Liver (tissue), 9 donors: ENCODE measurements around the gene UACA. TPM values are rescaled to one million over a fixed set of nuclear protein-coding genes. Genes with fewer than 3 reads are reported as not detected.

ENCODE experiments used
- DNase-seq: peaks from one replicate; pipeline ENCODE4 v3.0.0-alpha.2; 2017; ENCODE audit warnings: low spot score
- H3K27ac ChIP-seq, 2 donors: one replicate each; pipeline ENCODE4 v1.7.0; 2013; ENCODE audit warnings: inconsistent platforms in 2 of 2, low read length in 2 of 2, control low read depth in 1 of 2, low read depth in 1 of 2, mild to moderate bottlenecking in 1 of 2
- H3K27me3 ChIP-seq, 4 donors: one replicate each; pipeline versions ENCODE4 v1.6.1 to v1.7.0; 2013; ENCODE audit warnings: low read length in 3 of 4, inconsistent platforms in 1 of 4, mild to moderate bottlenecking in 1 of 4, moderate library complexity in 1 of 4; ENCODE audit not compliant: control insufficient read depth in 4 of 4, insufficient read depth in 4 of 4
- H3K36me3 ChIP-seq, 4 donors: one replicate each; pipeline versions ENCODE4 v1.6.1 to v1.7.0; 2013; ENCODE audit warnings: low read length in 3 of 4, mild to moderate bottlenecking in 3 of 4, low read depth in 1 of 4, moderate library complexity in 1 of 4; ENCODE audit not compliant: control insufficient read depth in 4 of 4, insufficient read depth in 3 of 4
- H3K4me1 ChIP-seq, 4 donors: one replicate each; pipeline versions ENCODE4 v1.6.1 to v1.7.0; 2013; ENCODE audit warnings: low read length in 3 of 4, mild to moderate bottlenecking in 3 of 4, moderate library complexity in 1 of 4; ENCODE audit not compliant: control insufficient read depth in 4 of 4, insufficient read depth in 4 of 4
- H3K4me3 ChIP-seq, 3 donors: one replicate each; pipeline versions ENCODE4 v1.6.1 to v1.7.0; 2013; ENCODE audit warnings: low read length in 3 of 3, control low read depth in 1 of 3, low read depth in 1 of 3, mild to moderate bottlenecking in 1 of 3
- H3K9ac ChIP-seq, 2 donors: one replicate each; pipeline ENCODE4 v1.7.0; 2013; ENCODE audit warnings: low read length in 2 of 2, mild to moderate bottlenecking in 2 of 2, moderate library complexity in 2 of 2, control low read depth in 1 of 2, low read depth in 1 of 2
- H3K9me3 ChIP-seq, 4 donors: one replicate each; pipeline versions ENCODE4 v1.6.1 to v1.7.0; 2013; ENCODE audit warnings: low read length in 3 of 4; ENCODE audit not compliant: control insufficient read depth in 4 of 4
- EGR1 ChIP-seq, 2 donors: IDR thresholded peaks; 2 replicates each; pipeline ENCODE4 v1.6.1; 2016 to 2018; ENCODE audit warnings: antibody characterized with exemption in 2 of 2, low read depth in 2 of 2
- FOXA1 ChIP-seq: IDR thresholded peaks from 2 replicates; pipeline ENCODE4 v1.6.1; 2016; ENCODE audit warnings: antibody characterized with exemption
- FOXA2 ChIP-seq: IDR thresholded peaks from 2 replicates; pipeline ENCODE4 v1.6.1; 2016; ENCODE audit warnings: antibody characterized with exemption
- HNF4A ChIP-seq, 2 donors: conservative IDR thresholded peaks; 2 replicates each; pipeline ENCODE4 v1.6.1; 2016; ENCODE audit warnings: antibody characterized with exemption in 2 of 2, mild to moderate bottlenecking in 2 of 2
- HNF4G ChIP-seq: IDR thresholded peaks from 2 replicates; pipeline ENCODE4 v1.6.1; 2016; ENCODE audit warnings: antibody characterized with exemption
- JUND ChIP-seq, 2 donors: IDR thresholded peaks; 2 replicates each; pipeline ENCODE4 v1.6.1; 2016; ENCODE audit warnings: antibody characterized with exemption in 2 of 2
- NR2F2 ChIP-seq: IDR thresholded peaks from 2 replicates; pipeline ENCODE4 v1.6.1; 2016; ENCODE audit warnings: antibody characterized with exemption
- RAD21 ChIP-seq, 2 donors: IDR thresholded peaks; 2 replicates each; pipeline ENCODE4 v1.6.1; 2016; ENCODE audit warnings: antibody characterized with exemption in 2 of 2, mild to moderate bottlenecking in 2 of 2
- RXRA ChIP-seq, 2 donors: IDR thresholded peaks; 2 replicates each; pipeline ENCODE4 v1.6.1; 2017 to 2018; ENCODE audit warnings: antibody characterized with exemption in 2 of 2, mild to moderate bottlenecking in 1 of 2
- TAF1 ChIP-seq: conservative IDR thresholded peaks from 2 replicates; pipeline ENCODE4 v1.6.1; 2016; ENCODE audit warnings: antibody characterized with exemption, mild to moderate bottlenecking
- YY1 ChIP-seq: IDR thresholded peaks from 2 replicates; pipeline ENCODE4 v1.6.1; 2016; ENCODE audit warnings: antibody characterized with exemption, mild to moderate bottlenecking
- WGBS: extraction: QIAGEN DNeasy Blood & Tissue Kit; methylation state at CpG from one replicate; pipeline ENCODE4 v1.1.7; 2013; 5-methylcytosine and 5-hydroxymethylcytosine counted together
- polyA plus RNA-seq, 2 donors: library from polyadenylated mRNA; stranded (reverse) in 1 of 2; unstranded in 1 of 2; fragments of 200-250 nt in 1 of 2; fragments of >200 nt in 1 of 2; fragmentation: Nextera tagmentation in 1 of 2; extraction: Ambion mirVana in 1 of 2; gene quantifications; one replicate each; pipeline versions ENCODE4 v1.2.1 to v1.2.3, GENCODE V29; 2013 to 2015
- total RNA-seq, 2 donors: library from RNA; depleted of rRNA; stranded (reverse); fragments of >200 nt; gene quantifications; one replicate each; pipeline ENCODE4 v1.2.3, GENCODE V29; 2014
- TF ChIP-seq, protein P1 (sequence below): IDR thresholded peaks from 2 replicates; pipeline ENCODE4 v1.6.1; 2016; ENCODE audit warnings: antibody characterized with exemption
- TF ChIP-seq, protein P2 (sequence below): IDR thresholded peaks from 2 replicates; pipeline ENCODE4 v1.6.1; 2016; ENCODE audit warnings: antibody characterized with exemption, mild to moderate bottlenecking
- TF ChIP-seq, protein P3 (sequence below): IDR thresholded peaks from 2 replicates; pipeline ENCODE4 v1.6.1; 2016; ENCODE audit warnings: antibody characterized with exemption
- TF ChIP-seq, protein P4 (sequence below): IDR thresholded peaks from 2 replicates; pipeline ENCODE4 v1.6.1; 2016; ENCODE audit warnings: antibody characterized with exemption
- donor health status: healthy.
- donor health status: healthy.
- donor health status: healthy.
- donor health status: healthy.
- donor health status: healthy.

Gene UACA
- total and polyA plus RNA-seq, 4 donors: 3.9 to 16.0 (median 10.0) TPM

DNA sequence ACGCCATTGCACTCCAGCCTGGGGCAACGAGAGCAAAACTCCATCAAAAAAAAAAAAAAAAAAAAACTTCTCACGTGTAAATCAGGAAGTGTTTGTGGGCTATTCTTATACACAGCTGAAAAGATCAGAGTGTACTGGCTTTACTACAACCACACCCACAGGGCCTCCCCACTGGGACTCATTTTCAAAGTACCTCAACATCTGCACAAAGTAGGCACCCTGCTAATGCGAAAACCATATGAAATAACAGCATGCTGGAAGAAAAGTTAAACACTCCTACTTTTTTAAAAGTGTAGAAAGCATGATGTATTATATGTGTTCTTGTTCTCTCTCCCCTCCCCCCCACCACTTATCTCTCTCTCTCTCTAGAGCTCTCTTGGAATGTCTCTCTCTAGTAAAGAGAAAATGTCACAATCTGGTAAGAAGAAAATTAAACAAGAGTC, 11.1 kb downstream of the UACA start:
- Histone ChIP-seq H3K9ac (no peak overlapping the region), H3K27ac (no peak overlapping the region), H3K27me3 (no peaks in the 10 kb centered on the region), H3K36me3 (no peaks in the 10 kb centered on the region), H3K9me3 (no peaks in the 10 kb centered on the region), H3K4me1 (peaks cover 0 to 3% (median 0%) of the 10 kb centered on the region in 4 donors), H3K4me3 (no peak overlapping the region)
- WGBS: 64% methylated on average over 4 of the region's 4 CpGs
- no peak for DNase-seq
- no peak for TF ChIP-seq HNF4G
- TF ChIP-seq JUND (IDR thresholded peaks at IDR 0.05): no peak
- TF ChIP-seq NR2F2: no peak
- TF ChIP-seq, protein P1, sequence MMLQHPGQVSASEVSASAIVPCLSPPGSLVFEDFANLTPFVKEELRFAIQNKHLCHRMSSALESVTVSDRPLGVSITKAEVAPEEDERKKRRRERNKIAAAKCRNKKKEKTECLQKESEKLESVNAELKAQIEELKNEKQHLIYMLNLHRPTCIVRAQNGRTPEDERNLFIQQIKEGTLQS: no peak
- TF ChIP-seq, protein P2, sequence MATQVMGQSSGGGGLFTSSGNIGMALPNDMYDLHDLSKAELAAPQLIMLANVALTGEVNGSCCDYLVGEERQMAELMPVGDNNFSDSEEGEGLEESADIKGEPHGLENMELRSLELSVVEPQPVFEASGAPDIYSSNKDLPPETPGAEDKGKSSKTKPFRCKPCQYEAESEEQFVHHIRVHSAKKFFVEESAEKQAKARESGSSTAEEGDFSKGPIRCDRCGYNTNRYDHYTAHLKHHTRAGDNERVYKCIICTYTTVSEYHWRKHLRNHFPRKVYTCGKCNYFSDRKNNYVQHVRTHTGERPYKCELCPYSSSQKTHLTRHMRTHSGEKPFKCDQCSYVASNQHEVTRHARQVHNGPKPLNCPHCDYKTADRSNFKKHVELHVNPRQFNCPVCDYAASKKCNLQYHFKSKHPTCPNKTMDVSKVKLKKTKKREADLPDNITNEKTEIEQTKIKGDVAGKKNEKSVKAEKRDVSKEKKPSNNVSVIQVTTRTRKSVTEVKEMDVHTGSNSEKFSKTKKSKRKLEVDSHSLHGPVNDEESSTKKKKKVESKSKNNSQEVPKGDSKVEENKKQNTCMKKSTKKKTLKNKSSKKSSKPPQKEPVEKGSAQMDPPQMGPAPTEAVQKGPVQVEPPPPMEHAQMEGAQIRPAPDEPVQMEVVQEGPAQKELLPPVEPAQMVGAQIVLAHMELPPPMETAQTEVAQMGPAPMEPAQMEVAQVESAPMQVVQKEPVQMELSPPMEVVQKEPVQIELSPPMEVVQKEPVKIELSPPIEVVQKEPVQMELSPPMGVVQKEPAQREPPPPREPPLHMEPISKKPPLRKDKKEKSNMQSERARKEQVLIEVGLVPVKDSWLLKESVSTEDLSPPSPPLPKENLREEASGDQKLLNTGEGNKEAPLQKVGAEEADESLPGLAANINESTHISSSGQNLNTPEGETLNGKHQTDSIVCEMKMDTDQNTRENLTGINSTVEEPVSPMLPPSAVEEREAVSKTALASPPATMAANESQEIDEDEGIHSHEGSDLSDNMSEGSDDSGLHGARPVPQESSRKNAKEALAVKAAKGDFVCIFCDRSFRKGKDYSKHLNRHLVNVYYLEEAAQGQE: no peak
- TF ChIP-seq FOXA2: no peak
- TF ChIP-seq YY1: no peak

DNA sequence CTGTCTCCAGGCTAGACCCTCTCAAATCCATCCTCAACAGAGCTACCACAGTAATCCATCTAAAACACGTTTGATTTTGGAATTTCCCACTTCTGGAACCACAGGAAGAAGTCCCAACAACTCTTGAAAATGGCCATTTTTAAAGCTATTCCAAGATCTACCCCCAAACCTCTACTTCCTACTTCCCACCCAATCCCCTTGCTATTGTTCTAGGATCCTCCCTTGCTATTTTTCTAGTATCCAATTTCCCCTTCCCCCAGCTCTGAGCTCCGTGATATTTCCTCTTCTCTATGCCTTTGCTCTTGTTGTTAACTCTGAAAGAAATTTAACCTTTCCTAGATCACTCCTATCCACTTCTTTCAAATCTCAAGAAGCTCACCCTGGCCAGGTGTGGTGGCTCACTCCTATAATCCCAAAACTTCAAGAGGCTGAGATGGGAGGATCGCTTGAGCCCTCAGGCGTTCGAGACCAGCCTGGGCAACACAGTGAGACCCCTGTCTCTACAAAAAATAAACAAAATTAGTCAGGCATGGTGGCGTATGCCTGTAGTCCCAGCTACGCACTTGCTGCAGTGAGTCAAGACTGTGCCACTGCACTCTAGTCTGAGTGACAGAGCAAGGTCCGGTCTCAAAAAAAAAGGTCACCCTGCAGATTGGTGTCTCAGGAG, 13.0 kb downstream of the UACA start:
- Histone ChIP-seq H3K4me1 (peaks cover 0 to 3% (median 0%) of the 10 kb centered on the region in 4 donors), H3K36me3 (no peaks in the 10 kb centered on the region), H3K9ac (no peak overlapping the region), H3K9me3 (no peaks in the 10 kb centered on the region), H3K27ac (no peak overlapping the region), H3K4me3 (no peak overlapping the region), H3K27me3 (no peaks in the 10 kb centered on the region)
- TF ChIP-seq NR2F2 (no peak), TAF1 (no peak), EGR1 (IDR thresholded peaks at IDR 0.05; ENCODE audit: low read depth in 2 of 2) (no peak), HNF4A (conservative IDR thresholded peaks at IDR 0.05) (no peak), RAD21 (IDR thresholded peaks at IDR 0.05) (no peak), FOXA1 (no peak), HNF4G (no peak), FOXA2 (no peak), RXRA (IDR thresholded peaks at IDR 0.05) (no peak), YY1 (no peak)
- TF ChIP-seq, protein P2: no peak
- TF ChIP-seq, protein P3, sequence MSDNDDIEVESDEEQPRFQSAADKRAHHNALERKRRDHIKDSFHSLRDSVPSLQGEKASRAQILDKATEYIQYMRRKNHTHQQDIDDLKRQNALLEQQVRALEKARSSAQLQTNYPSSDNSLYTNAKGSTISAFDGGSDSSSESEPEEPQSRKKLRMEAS: no peak
- TF ChIP-seq, protein P4, sequence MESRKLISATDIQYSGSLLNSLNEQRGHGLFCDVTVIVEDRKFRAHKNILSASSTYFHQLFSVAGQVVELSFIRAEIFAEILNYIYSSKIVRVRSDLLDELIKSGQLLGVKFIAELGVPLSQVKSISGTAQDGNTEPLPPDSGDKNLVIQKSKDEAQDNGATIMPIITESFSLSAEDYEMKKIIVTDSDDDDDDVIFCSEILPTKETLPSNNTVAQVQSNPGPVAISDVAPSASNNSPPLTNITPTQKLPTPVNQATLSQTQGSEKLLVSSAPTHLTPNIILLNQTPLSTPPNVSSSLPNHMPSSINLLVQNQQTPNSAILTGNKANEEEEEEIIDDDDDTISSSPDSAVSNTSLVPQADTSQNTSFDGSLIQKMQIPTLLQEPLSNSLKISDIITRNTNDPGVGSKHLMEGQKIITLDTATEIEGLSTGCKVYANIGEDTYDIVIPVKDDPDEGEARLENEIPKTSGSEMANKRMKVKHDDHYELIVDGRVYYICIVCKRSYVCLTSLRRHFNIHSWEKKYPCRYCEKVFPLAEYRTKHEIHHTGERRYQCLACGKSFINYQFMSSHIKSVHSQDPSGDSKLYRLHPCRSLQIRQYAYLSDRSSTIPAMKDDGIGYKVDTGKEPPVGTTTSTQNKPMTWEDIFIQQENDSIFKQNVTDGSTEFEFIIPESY: no peak
- TF ChIP-seq, protein P1: no peak
- no peak for DNase-seq
- WGBS: 90% methylated on average over 8 of the region's 8 CpGs
